ENCODE data around the gene WDR37. TPM values are rescaled to one million over a fixed set of nuclear protein-coding genes. Genes with fewer than 3 reads are reported as not detected.

The WDR37 gene
- total and polyA plus RNA-seq, 9 of the 15 experiments (the other 6 are each of a cell fraction or from before 2014, with no cell fraction given) = 2.3 to 11.6 (median 6.7) TPM

GRCh38 chr10:1159131-1160061, 103.2 kb downstream of the WDR37 start (continued):
- TF ChIP-seq CREB1 (IDR thresholded peaks at IDR 0.05) = peak; percentile 100
- peak; percentile 99 for TF ChIP-seq CREB1 (CRISPR knock-in tag; IDR thresholded peaks at IDR 0.05)
- 0 out of 2 replicates have a peak, but pooled peaks have one; percentile 33 for TF ChIP-seq ZKSCAN1 (IDR thresholded peaks at IDR 0.05; ENCODE audit: low read depth, low read length)
- TF ChIP-seq MAX (CRISPR knock-in tag; IDR thresholded peaks at IDR 0.05) = peak; percentile 74
- TF ChIP-seq TBP (optimal IDR thresholded peaks at IDR 0.05; ENCODE audit: low read depth, low read length) = peak; percentile 39
- TF ChIP-seq PHF20 (IDR thresholded peaks at IDR 0.05; ENCODE audit: partially characterized antibody) = peak; percentile 82
- peak; percentile 33 for TF ChIP-seq RBBP5 (IDR thresholded peaks at IDR 0.05; ENCODE audit: borderline replicate concordance, insufficient read depth, low read length, poor library complexity, severe bottlenecking)
- 0 out of 2 replicates have a peak, but pooled peaks have one; percentile 52 for TF ChIP-seq BRD4 (IDR thresholded peaks at IDR 0.05)
- TF ChIP-seq ATF7 (IDR thresholded peaks at IDR 0.05) = peak; percentile 78
- peak; percentile 95 for TF ChIP-seq ATF1 (CRISPR knock-in tag; IDR thresholded peaks at IDR 0.05)
- TF ChIP-seq ATF1 (tag; IDR thresholded peaks at IDR 0.05) = peak; percentile 99
- peak; percentile 89 for TF ChIP-seq POLR2G (IDR thresholded peaks at IDR 0.05; ENCODE audit: low read depth, low read length)
- TF ChIP-seq PCBP2 (IDR thresholded peaks at IDR 0.05; ENCODE audit: low read depth, low read length, poor library complexity, severe bottlenecking) = no peak
- no peak for TF ChIP-seq MECOM (CRISPR knock-in tag; IDR thresholded peaks at IDR 0.05)
- no peak for TF ChIP-seq FOXJ2 (tag; IDR thresholded peaks at IDR 0.05)
- TF ChIP-seq JUNB (CRISPR knock-in tag; conservative IDR thresholded peaks at IDR 0.05) = no peak
- TF ChIP-seq FOSL1 (tag; conservative IDR thresholded peaks at IDR 0.05) = peak; percentile 50
- peak; percentile 96 for TF ChIP-seq HNRNPLL (IDR thresholded peaks at IDR 0.05; ENCODE audit: low read depth, low read length, poor library complexity, severe bottlenecking)
- TF ChIP-seq BRCA1 (IDR thresholded peaks at IDR 0.05) = no peak
- no peak for TF ChIP-seq BRCA1 (CRISPR knock-in tag; IDR thresholded peaks at IDR 0.05)
- peak; percentile 80 for TF ChIP-seq HCFC1 (IDR thresholded peaks at IDR 0.05; ENCODE audit: low read depth, low read length)
- TF ChIP-seq IRF1 (CRISPR knock-in tag; IDR thresholded peaks at IDR 0.05; ENCODE audit: borderline replicate concordance) = 0 out of 2 replicates have a peak, but pooled peaks have one; percentile 55
- peak; percentile 92 for TF ChIP-seq RBFOX2 (IDR thresholded peaks at IDR 0.05; ENCODE audit: low read depth, low read length)
- 0 out of 2 replicates have a peak, but pooled peaks have one; percentile 22 for TF ChIP-seq NR2C2 (CRISPR knock-in tag; IDR thresholded peaks at IDR 0.05)
- peak; percentile 49; the same call in 1 of the 2 replicates for TF ChIP-seq NR2C2 (tag; IDR thresholded peaks at IDR 0.05)
- peak; percentile 76 for TF ChIP-seq CEBPG (CRISPR knock-in tag; IDR thresholded peaks at IDR 0.05)
- TF ChIP-seq CEBPG (tag; conservative IDR thresholded peaks at IDR 0.05 in 1 of 2, IDR thresholded peaks at IDR 0.05 in 1 of 2) = peak; percentile 20 to 45; a peak in 3 of 4 replicates

Data from K562 (cell line).